IPS-20b (cell line): Measurements from ENCODE around the gene TMEM54.

ENCODE experiments used
- H3K27ac ChIP-seq: one replicate; pipeline ENCODE4 v1.5.1; 2013; ENCODE audit warnings: low read length
- H3K27me3 ChIP-seq: 2 replicates; pipeline ENCODE4 v1.6.1; 2013; ENCODE audit warnings: mild to moderate bottlenecking, low read length, inconsistent platforms; ENCODE audit not compliant: insufficient read depth
- H3K36me3 ChIP-seq: 2 replicates; pipeline ENCODE4 v1.6.1; 2013; ENCODE audit warnings: low read depth, mild to moderate bottlenecking, inconsistent platforms, low read length, moderate library complexity; ENCODE audit not compliant: insufficient read depth
- H3K4me1 ChIP-seq: 2 replicates; pipeline ENCODE4 v1.6.1; 2013; ENCODE audit warnings: mild to moderate bottlenecking, control low read depth, inconsistent platforms, low read length, moderate library complexity; ENCODE audit not compliant: insufficient read depth
- H3K4me3 ChIP-seq: 2 replicates; pipeline ENCODE4 v1.5.1; 2013; ENCODE audit warnings: mild to moderate bottlenecking, low read length, inconsistent platforms
- H3K9ac ChIP-seq: 2 replicates; pipeline ENCODE4 v1.6.1; 2013; ENCODE audit warnings: low read depth, mild to moderate bottlenecking, inconsistent platforms, low read length, moderate library complexity
- H3K9me3 ChIP-seq: 2 replicates; pipeline ENCODE4 v1.6.1; 2013; ENCODE audit warnings: mild to moderate bottlenecking, low read depth, low read length, inconsistent platforms; ENCODE audit not compliant: insufficient read depth

TMEM54 gene

GRCh38 chr1:32885676-32886003, 15.5 kb downstream of the TMEM54 start:
- H3K9ac ChIP-seq: no peak overlapping the region
- no peak overlapping the region for H3K27ac ChIP-seq
- no peak overlapping the region for H3K4me3 ChIP-seq
- H3K9me3 ChIP-seq: no peaks in the 10 kb centered on the region
- H3K27me3 ChIP-seq: peaks cover 73% of the 10 kb centered on the region
- H3K4me1 ChIP-seq: no peaks in the 10 kb centered on the region
- H3K36me3 ChIP-seq: no peaks in the 10 kb centered on the region

- Histone ChIP-seq H3K9ac (no peak overlapping the region), H3K4me3 (no peak overlapping the region), H3K27me3 (peaks cover 63% of the 10 kb centered on the region), H3K27ac (no peak overlapping the region), H3K9me3 (no peaks in the 10 kb centered on the region), H3K36me3 (no peaks in the 10 kb centered on the region), H3K4me1 (no peaks in the 10 kb centered on the region)
Measured at GRCh38 chr1:32884726-32885125, 16.5 kb downstream of the TMEM54 start.

- H3K9me3 ChIP-seq: no peaks in the 10 kb centered on the region
- no peaks in the 10 kb centered on the region for H3K4me1 ChIP-seq
- H3K36me3 ChIP-seq: no peaks in the 10 kb centered on the region
- H3K27me3 ChIP-seq: peaks cover 56% of the 10 kb centered on the region
- no peak overlapping the region for H3K27ac ChIP-seq
- H3K4me3 ChIP-seq: no peak overlapping the region
- H3K9ac ChIP-seq: no peak overlapping the region
Measured at GRCh38 chr1:32884032-32884372, 17.2 kb downstream of the TMEM54 start.

GRCh38 chr1:32883338-32884031, 17.7 kb downstream of the TMEM54 start:
- no peaks in the 10 kb centered on the region for H3K4me1 ChIP-seq
- H3K36me3 ChIP-seq: no peaks in the 10 kb centered on the region
- peaks cover 51% of the 10 kb centered on the region for H3K27me3 ChIP-seq
- no peaks in the 10 kb centered on the region for H3K9me3 ChIP-seq
- H3K27ac ChIP-seq: no peak overlapping the region
- no peak overlapping the region for H3K9ac ChIP-seq
- no peak overlapping the region for H3K4me3 ChIP-seq

- Histone ChIP-seq H3K4me3 (no peak overlapping the region), H3K4me1 (no peaks in the 10 kb centered on the region; the same call in 1 of the 2 replicates), H3K9me3 (no peaks in the 10 kb centered on the region), H3K9ac (no peak overlapping the region), H3K27ac (no peak overlapping the region), H3K36me3 (no peaks in the 10 kb centered on the region), H3K27me3 (peaks cover 38% of the 10 kb centered on the region)
Measured at GRCh38 chr1:32881871-32882850, 19.0 kb downstream of the TMEM54 start.

- Histone ChIP-seq H3K27me3 (peaks cover 31% of the 10 kb centered on the region), H3K9me3 (no peaks in the 10 kb centered on the region), H3K9ac (no peak overlapping the region), H3K36me3 (no peaks in the 10 kb centered on the region), H3K4me3 (no peak overlapping the region), H3K27ac (no peak overlapping the region), H3K4me1 (peaks cover 3% of the 10 kb centered on the region; the same call in 1 of the 2 replicates)
Measured at GRCh38 chr1:32881291-32881690, 19.9 kb downstream of the TMEM54 start.

- no peak overlapping the region for H3K9ac ChIP-seq
- H3K36me3 ChIP-seq: no peaks in the 10 kb centered on the region
- H3K4me3 ChIP-seq: no peak overlapping the region
- H3K27me3 ChIP-seq: peaks cover 5% of the 10 kb centered on the region; the same call in 1 of the 2 replicates
- H3K9me3 ChIP-seq: no peaks in the 10 kb centered on the region
- H3K4me1 ChIP-seq: peaks cover 5% of the 10 kb centered on the region; the same call in 1 of the 2 replicates
- no peak overlapping the region for H3K27ac ChIP-seq
Measured at GRCh38 chr1:32878637-32879041, 22.6 kb downstream of the TMEM54 start.

GRCh38 chr1:32878183-32878582, 23.0 kb downstream of the TMEM54 start:
- no peaks in the 10 kb centered on the region for H3K9me3 ChIP-seq
- H3K4me1 ChIP-seq: peaks cover 5% of the 10 kb centered on the region; the same call in 1 of the 2 replicates
- H3K27ac ChIP-seq: no peak overlapping the region
- H3K4me3 ChIP-seq: no peak overlapping the region
- H3K9ac ChIP-seq: no peak overlapping the region
- no peaks in the 10 kb centered on the region for H3K36me3 ChIP-seq
- peaks cover under 1% of the 10 kb centered on the region; the same call in 1 of the 2 replicates for H3K27me3 ChIP-seq

- Histone ChIP-seq H3K27ac (no peak overlapping the region), H3K9ac (no peak overlapping the region), H3K4me3 (no peak overlapping the region), H3K27me3 (no peaks in the 10 kb centered on the region; the same call in 1 of the 2 replicates), H3K36me3 (no peaks in the 10 kb centered on the region), H3K9me3 (no peaks in the 10 kb centered on the region), H3K4me1 (peaks cover 5% of the 10 kb centered on the region; the same call in 1 of the 2 replicates)
Measured at GRCh38 chr1:32877211-32878110, 23.7 kb downstream of the TMEM54 start.

- Histone ChIP-seq H3K9me3 (no peaks in the 10 kb centered on the region), H3K27me3 (peaks cover 7% of the 10 kb centered on the region), H3K4me3 (peak overlapping the region; percentile 50; the same call in 1 of the 2 replicates), H3K9ac (no peak overlapping the region), H3K27ac (no peak overlapping the region), H3K36me3 (no peaks in the 10 kb centered on the region), H3K4me1 (peaks cover 11% of the 10 kb centered on the region)
Measured at GRCh38 chr1:32876341-32877210, 24.6 kb downstream of the TMEM54 start.
